HepG2 (cell line): ENCODE results near the gene RBM15B.

Experiments
- CREBL2 ChIP-seq: sonication (generic); formaldehyde crosslinking; IDR thresholded peaks from 2 replicates; pipeline ENCODE4 v1.8.1; 2023; ENCODE audit warnings: missing genetic modification reagents, mild to moderate bottlenecking, borderline replicate concordance
- ZFP90 ChIP-seq: sonication (generic); formaldehyde crosslinking; IDR thresholded peaks from 2 replicates; pipeline ENCODE4 v1.8.0; 2022; ENCODE audit warnings: missing genetic modification reagents, mild to moderate bottlenecking, inconsistent platforms, borderline replicate concordance
- TF ChIP-seq, protein P1 (sequence below): sonication (generic); formaldehyde crosslinking; IDR thresholded peaks from 2 replicates; pipeline ENCODE4 v1.8.1; 2022; ENCODE audit warnings: low read depth, mild to moderate bottlenecking, missing genetic modification reagents
- TF ChIP-seq, protein P2 (sequence below): sonication (generic); formaldehyde crosslinking; IDR thresholded peaks from 2 replicates; pipeline ENCODE4 v1.5.0; 2020; ENCODE audit warnings: missing genetic modification reagents

GRCh38 chr3:51386852-51387229, 4.2 kb upstream of the RBM15B start:
- TF ChIP-seq, protein P1, sequence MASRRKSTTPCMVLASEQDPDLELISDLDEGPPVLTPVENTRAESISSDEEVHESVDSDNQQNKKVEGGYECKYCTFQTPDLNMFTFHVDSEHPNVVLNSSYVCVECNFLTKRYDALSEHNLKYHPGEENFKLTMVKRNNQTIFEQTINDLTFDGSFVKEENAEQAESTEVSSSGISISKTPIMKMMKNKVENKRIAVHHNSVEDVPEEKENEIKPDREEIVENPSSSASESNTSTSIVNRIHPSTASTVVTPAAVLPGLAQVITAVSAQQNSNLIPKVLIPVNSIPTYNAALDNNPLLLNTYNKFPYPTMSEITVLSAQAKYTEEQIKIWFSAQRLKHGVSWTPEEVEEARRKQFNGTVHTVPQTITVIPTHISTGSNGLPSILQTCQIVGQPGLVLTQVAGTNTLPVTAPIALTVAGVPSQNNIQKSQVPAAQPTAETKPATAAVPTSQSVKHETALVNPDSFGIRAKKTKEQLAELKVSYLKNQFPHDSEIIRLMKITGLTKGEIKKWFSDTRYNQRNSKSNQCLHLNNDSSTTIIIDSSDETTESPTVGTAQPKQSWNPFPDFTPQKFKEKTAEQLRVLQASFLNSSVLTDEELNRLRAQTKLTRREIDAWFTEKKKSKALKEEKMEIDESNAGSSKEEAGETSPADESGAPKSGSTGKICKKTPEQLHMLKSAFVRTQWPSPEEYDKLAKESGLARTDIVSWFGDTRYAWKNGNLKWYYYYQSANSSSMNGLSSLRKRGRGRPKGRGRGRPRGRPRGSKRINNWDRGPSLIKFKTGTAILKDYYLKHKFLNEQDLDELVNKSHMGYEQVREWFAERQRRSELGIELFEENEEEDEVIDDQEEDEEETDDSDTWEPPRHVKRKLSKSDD (CRISPR knock-in tag): no peak
- TF ChIP-seq, protein P2, sequence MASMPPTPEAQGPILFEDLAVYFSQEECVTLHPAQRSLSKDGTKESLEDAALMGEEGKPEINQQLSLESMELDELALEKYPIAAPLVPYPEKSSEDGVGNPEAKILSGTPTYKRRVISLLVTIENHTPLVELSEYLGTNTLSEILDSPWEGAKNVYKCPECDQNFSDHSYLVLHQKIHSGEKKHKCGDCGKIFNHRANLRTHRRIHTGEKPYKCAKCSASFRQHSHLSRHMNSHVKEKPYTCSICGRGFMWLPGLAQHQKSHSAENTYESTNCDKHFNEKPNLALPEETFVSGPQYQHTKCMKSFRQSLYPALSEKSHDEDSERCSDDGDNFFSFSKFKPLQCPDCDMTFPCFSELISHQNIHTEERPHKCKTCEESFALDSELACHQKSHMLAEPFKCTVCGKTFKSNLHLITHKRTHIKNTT: no peak
- TF ChIP-seq CREBL2 (CRISPR knock-in tag) (no peak), ZFP90 (CRISPR knock-in tag) (no peak)
